Type B pancreatic cell (in vitro differentiated cells): ENCODE data around the gene ARMH4. TPM values are rescaled to one million over a fixed set of nuclear protein-coding genes. Genes with fewer than 3 reads are reported as not detected.

Experiments used
- DNase-seq: peaks from one replicate; pipeline ENCODE4 v3.0.0; 2021; ENCODE audit warnings: mixed read lengths; ENCODE audit not compliant: unreplicated experiment; ENCODE audit errors: extremely low spot score
- H3K27ac Mint-ChIP-seq: 2 replicates; pipeline ENCODE4 v1.8.0; 2021; ENCODE audit warnings: mild to moderate bottlenecking, mixed read lengths
- H3K27me3 Mint-ChIP-seq: 2 replicates; pipeline ENCODE4 v1.8.0; 2021; ENCODE audit warnings: mixed read lengths
- H3K36me3 Mint-ChIP-seq: 2 replicates; pipeline ENCODE4 v1.8.0; 2021; ENCODE audit warnings: mixed read lengths
- H3K4me1 Mint-ChIP-seq: one replicate; pipeline ENCODE4 v1.8.0; 2021; ENCODE audit warnings: mixed read lengths; ENCODE audit not compliant: unreplicated experiment
- H3K4me3 Mint-ChIP-seq: 2 replicates; pipeline ENCODE4 v1.8.0; 2021; ENCODE audit warnings: mild to moderate bottlenecking, mixed read lengths
- H3K9me3 Mint-ChIP-seq: 2 replicates; pipeline ENCODE4 v1.8.0; 2021; ENCODE audit warnings: mixed read lengths
- total RNA-seq: library from RNA; stranded (reverse); gene quantifications from 2 replicates; pipeline ENCODE4 v1.2.1, GENCODE V29; 2021; ENCODE audit warnings: low replicate concordance
- TF ChIP-seq, protein P1 (sequence below): fragments of 200-600 bp; sonication (generic); conservative IDR thresholded peaks from 2 replicates; pipeline ENCODE4 v1.5.0; 2021; ENCODE audit warnings: antibody characterized with exemption, mild to moderate bottlenecking

Gene ARMH4
- total RNA-seq, 1 donor from 2014 or later: 22.0 TPM

DNA sequence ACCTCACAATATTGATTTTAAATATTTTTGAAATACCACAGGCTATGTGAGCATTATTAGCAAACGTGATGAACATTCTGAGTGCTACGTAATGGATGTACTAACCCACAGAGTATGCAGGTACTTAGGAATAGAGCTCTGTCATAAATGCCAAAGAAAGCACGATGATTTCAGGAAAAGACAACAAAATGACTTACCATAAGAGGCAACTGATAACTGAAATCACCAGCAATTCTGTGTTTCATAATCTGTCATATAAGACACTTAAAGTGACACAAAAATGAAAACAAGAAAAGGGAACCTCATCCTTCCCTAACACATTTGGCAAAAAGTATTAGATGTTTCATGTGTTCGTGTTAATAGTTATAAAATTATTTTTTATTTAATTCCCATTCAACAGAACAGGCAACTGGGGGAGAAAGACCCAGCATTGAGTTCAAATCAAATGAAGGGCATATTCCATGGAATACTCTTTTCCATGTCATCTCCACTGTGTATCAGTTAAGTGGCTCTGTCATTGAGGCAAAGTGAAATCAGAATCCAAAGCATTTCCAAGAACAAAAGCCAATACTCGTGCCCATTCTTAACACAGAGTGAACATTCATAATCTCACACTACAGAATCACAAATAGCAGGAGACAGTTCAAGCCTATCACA, 30.4 kb downstream of the ARMH4 start:
- TF ChIP-seq, protein P1, sequence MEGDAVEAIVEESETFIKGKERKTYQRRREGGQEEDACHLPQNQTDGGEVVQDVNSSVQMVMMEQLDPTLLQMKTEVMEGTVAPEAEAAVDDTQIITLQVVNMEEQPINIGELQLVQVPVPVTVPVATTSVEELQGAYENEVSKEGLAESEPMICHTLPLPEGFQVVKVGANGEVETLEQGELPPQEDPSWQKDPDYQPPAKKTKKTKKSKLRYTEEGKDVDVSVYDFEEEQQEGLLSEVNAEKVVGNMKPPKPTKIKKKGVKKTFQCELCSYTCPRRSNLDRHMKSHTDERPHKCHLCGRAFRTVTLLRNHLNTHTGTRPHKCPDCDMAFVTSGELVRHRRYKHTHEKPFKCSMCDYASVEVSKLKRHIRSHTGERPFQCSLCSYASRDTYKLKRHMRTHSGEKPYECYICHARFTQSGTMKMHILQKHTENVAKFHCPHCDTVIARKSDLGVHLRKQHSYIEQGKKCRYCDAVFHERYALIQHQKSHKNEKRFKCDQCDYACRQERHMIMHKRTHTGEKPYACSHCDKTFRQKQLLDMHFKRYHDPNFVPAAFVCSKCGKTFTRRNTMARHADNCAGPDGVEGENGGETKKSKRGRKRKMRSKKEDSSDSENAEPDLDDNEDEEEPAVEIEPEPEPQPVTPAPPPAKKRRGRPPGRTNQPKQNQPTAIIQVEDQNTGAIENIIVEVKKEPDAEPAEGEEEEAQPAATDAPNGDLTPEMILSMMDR: no peak
- Mint-ChIP-seq H3K36me3 (peaks cover 10% of the 10 kb centered on the region), H3K4me1 (no peaks in the 10 kb centered on the region), H3K27me3 (peaks cover 5% of the 10 kb centered on the region), H3K27ac (no peak overlapping the region), H3K4me3 (no peak overlapping the region), H3K9me3 (peaks cover 10% of the 10 kb centered on the region)
- DNase-seq: no peak

DNA sequence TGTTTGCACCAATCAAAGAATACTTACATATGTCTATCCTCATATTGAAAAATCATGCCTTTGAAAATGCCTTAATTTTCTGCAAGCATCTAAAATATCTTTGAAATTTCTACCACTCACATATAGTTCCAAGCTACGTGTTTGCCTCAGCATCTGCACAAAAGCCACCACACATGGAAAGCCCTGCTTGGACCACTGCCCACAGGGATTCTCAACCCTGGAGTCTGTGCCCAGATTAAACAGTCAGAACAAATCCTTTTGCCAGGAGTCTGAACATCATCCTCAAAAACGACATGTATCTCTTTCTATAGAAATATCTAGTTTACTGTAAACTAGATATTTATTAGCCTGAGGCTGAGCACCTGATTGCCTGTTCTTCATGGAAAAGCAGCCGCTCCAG, 32.6 kb downstream of the ARMH4 start:
- Mint-ChIP-seq H3K9me3 (no peaks in the 10 kb centered on the region), H3K4me3 (no peak overlapping the region), H3K4me1 (no peaks in the 10 kb centered on the region), H3K36me3 (no peaks in the 10 kb centered on the region), H3K27ac (peak overlapping the region; percentile 15), H3K27me3 (peaks cover 5% of the 10 kb centered on the region)
- no peak for DNase-seq
- TF ChIP-seq, protein P1: no peak

DNA sequence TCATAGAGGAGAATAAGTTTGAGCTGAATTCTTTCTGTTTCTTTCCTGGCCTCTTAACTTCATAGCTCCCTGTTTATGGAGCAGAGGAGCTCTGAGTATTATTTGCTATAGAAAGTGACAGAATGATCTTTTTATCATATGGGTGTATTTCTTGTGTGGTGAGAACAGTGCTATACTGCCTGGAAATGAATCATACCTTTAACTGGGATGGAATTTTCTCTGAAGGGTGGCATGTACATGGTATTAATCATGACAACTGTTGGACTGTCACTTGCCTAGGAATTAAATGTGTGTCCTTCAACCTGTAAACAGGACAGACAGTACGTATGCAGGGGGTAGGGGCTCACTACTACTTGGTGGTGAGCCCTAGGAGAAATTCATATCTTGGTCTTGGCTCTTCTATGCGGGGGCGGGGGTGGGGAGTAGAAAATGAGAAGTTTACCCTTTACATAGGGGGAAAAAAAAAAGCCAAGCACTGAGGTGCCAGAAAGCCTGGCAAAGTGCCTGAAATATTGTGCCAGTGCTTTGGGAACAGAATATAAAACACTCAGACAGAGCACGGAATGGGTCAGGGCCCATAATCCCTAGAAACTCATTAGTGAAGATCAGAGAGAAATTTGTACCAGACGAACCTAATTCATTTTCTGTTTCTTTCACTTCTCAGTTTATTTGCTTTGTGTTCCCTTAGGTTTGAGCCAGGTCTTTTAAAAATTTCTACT, 33.8 kb downstream of the ARMH4 start:
- TF ChIP-seq, protein P1: no peak
- no peak overlapping the region for H3K27ac Mint-ChIP-seq
- peaks cover 5% of the 10 kb centered on the region for H3K27me3 Mint-ChIP-seq
- no peaks in the 10 kb centered on the region for H3K36me3 Mint-ChIP-seq
- no peaks in the 10 kb centered on the region for H3K9me3 Mint-ChIP-seq
- H3K4me3 Mint-ChIP-seq: no peak overlapping the region
- no peak for DNase-seq
- H3K4me1 Mint-ChIP-seq: no peaks in the 10 kb centered on the region

DNA sequence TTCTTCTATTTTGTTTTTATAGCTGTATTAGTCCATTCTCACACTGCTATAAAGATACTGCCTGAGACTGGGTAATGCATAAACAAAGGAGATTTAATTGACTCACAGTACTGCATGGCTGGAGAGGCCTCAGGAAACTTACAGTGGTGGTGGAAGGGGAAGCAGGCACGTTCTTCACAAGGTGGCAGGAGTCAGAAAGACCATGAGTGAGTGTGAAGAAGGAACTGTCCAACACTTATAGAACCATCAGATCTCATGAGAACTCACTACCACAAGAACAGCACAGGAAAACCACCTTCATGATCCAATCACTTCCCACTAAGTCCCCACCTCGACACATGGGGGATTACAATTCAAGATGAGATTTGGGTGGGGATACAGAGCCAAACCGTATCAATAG, 42.3 kb downstream of the ARMH4 start:
- Mint-ChIP-seq H3K27me3 (peaks cover 7% of the 10 kb centered on the region), H3K9me3 (no peaks in the 10 kb centered on the region), H3K4me1 (peaks cover 3% of the 10 kb centered on the region), H3K4me3 (no peak overlapping the region), H3K36me3 (no peaks in the 10 kb centered on the region), H3K27ac (no peak overlapping the region)
- DNase-seq: no peak
- TF ChIP-seq, protein P1: no peak

DNA sequence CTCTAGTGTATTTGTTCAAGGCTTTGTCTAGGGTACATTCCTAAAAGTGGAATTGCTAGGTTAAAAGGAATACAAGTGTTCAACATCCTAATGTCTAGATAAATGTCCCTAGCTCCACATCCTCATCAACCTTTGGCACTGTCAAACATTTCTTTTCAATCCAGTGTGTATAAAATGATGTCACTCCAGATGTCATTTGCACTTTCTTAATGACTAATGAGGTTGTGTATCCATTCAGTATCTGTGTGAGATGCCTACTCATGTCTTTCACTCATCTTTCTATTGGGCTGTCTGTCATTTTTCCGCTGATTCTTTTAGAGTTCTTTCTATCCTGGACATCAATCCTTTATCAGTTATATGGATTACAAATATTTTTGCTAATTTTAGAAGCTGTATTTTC, 43.3 kb downstream of the ARMH4 start:
- no peak overlapping the region for H3K27ac Mint-ChIP-seq

More for the DNA sequence above, 43.3 kb downstream of the ARMH4 start:
- H3K9me3 Mint-ChIP-seq: no peaks in the 10 kb centered on the region
- peaks cover 7% of the 10 kb centered on the region for H3K27me3 Mint-ChIP-seq
- H3K4me1 Mint-ChIP-seq: peaks cover 3% of the 10 kb centered on the region
- no peaks in the 10 kb centered on the region for H3K36me3 Mint-ChIP-seq
- H3K4me3 Mint-ChIP-seq: no peak overlapping the region
- DNase-seq: no peak
- TF ChIP-seq, protein P1: no peak
